GM12892 (cell line): ENCODE measurements around the gene ELN.

ENCODE experiments used
- POLR2A ChIP-seq: IDR thresholded peaks from 2 replicates; pipeline ENCODE4 v1.6.1; 2011; ENCODE audit warnings: low read depth, low read length, control low read depth
- POLR2AphosphoS5 ChIP-seq: IDR thresholded peaks from 2 replicates; pipeline ENCODE4 v1.6.1; 2011; ENCODE audit warnings: low read depth, low read length, control low read depth
- TAF1 ChIP-seq: IDR thresholded peaks from 2 replicates; pipeline ENCODE4 v1.6.1; 2011; ENCODE audit warnings: low read depth, mild to moderate bottlenecking, control low read depth, low read length, borderline replicate concordance

DNA sequence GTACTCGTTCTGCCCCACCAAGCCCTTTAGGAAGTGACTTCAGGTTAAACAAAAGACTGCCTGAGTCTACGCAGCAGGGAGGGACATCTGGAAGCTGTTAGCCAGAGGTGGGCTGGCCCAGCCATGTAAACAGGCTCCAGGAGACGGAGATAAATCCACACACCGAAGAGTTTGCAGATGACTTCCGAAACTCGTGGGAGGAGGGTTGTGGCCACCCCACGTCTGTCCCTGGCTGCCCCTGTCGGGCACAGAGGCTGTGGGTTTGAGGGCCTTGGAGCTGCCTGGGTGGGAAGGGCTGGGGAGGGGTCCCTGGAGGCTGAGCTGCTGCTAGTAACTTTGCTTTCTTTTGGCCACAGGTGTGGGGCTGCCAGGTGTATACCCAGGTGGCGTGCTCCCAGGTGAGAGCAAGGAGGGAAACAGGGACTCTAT is 15.6 kb downstream of the ELN start:
- TF ChIP-seq POLR2AphosphoS5, result no peak
- no peak for TF ChIP-seq POLR2A
- TF ChIP-seq TAF1, result no peak
